Large intestine (tissue), 3 donors: ENCODE results near the gene IRF4. TPM values are rescaled to one million over a fixed set of nuclear protein-coding genes. Genes with fewer than 3 reads are reported as not detected.
"Not testable (repeated sequence)": the region's sequence is repeated elsewhere in the genome, so short reads cannot be mapped to it uniquely, and the experiment has no call there.

ENCODE experiments used
- DNase-seq, 2 donors: peaks; one replicate each; pipeline versions ENCODE4 v3.0.0 to v3.0.0-alpha.2; 2013
- H3K27ac ChIP-seq: one replicate; pipeline ENCODE4 v1.5.1; 2013; ENCODE audit warnings: low read length
- H3K27me3 ChIP-seq: 2 replicates; pipeline ENCODE4 v1.6.1; 2013; ENCODE audit warnings: low read length; ENCODE audit not compliant: control insufficient read depth, insufficient read depth
- H3K36me3 ChIP-seq: 2 replicates; pipeline ENCODE4 v1.6.1; 2013; ENCODE audit warnings: low read length; ENCODE audit not compliant: control insufficient read depth, insufficient read depth
- H3K4me1 ChIP-seq: one replicate; pipeline ENCODE4 v1.6.1; 2013; ENCODE audit warnings: low read length; ENCODE audit not compliant: control insufficient read depth, insufficient read depth
- H3K4me3 ChIP-seq: one replicate; pipeline ENCODE4 v1.5.1; 2013; ENCODE audit warnings: low read length
- H3K9me3 ChIP-seq: one replicate; pipeline ENCODE4 v1.6.1; 2013; ENCODE audit warnings: mild to moderate bottlenecking, low read depth, low read length, moderate library complexity; ENCODE audit not compliant: control insufficient read depth
- WGBS: methylation state at CpG from one replicate; pipeline ENCODE4 v1.1.5; 2013; ENCODE audit warnings: low lambda C conversion rate; ENCODE audit not compliant: insufficient coverage; 5-methylcytosine and 5-hydroxymethylcytosine counted together
- polyA plus RNA-seq: library from polyadenylated mRNA; unstranded; fragments of 120-200 nt; gene quantifications from one replicate; pipeline ENCODE4 v1.2.1, GENCODE V29; 2013

Gene IRF4
- polyA plus RNA-seq, 1 donor, result 0.21 TPM

DNA sequence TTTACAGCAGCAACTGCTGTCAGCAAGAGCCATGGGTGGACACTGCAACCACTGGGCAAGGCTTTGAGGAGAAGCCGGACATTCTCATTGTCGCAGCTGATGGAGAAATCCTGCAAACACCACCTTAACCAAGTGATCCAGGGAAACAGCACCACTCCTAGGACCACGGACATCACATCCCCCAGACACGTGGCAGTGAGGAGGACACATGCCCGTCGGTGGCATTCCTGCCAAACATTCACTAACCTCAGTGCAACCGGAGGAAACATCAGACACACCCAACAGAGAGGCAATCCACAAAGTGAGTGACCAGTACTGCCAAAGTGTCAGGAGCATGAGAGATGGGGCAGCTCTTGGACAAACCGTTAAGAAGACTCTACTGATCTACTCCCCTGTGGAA lies 16.6 kb upstream of the IRF4 start:
- H3K9me3 ChIP-seq, result peaks cover 6% of the 10 kb centered on the region
- H3K27me3 ChIP-seq, result peaks cover 22% of the 10 kb centered on the region
- 83% methylated on average over 1 of the region's 8 CpGs for WGBS
- DNase-seq, result no peak
- no peak overlapping the region for H3K4me3 ChIP-seq
- H3K4me1 ChIP-seq, result no peaks in the 10 kb centered on the region
- no peaks in the 10 kb centered on the region for H3K36me3 ChIP-seq
- H3K27ac ChIP-seq, result no peak overlapping the region

DNA sequence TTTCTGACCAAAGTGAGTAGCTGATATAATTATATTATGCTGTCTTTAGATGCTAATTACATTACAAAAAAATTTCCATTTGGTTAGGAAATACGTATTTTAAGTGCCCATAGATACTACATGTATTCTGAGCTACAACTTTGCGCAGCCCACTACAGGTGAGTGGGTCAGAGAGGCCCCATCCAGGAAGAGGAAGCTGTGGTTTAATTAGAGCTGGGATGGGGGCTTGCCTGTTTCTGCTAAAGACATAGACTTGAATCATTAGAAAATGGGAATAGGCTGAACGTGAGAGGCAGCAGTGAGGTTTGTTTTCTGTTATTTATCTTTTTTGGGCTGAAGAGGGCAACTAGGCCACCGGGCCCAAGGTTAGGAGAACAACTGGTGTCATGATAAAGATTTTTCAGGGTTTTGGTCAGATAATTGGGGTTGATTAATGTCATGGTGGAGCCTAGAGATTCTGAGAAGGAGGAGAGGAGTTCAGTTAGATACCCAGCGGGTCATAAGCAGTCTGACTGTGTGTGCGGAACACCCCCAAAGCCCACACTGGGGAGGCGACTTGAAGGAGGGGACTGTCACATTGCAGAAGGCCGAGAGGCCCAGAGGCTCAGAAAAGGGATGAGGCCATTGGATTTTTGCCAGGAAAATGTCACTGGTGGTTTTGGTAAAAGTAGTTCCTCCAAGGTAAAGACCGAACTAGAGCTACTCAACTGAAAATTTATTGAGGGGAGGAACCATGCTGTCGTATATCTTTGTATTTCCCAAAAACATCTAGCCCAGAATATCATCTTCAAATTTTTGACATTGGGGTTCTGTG lies 14.5 kb upstream of the IRF4 start:
- Histone ChIP-seq H3K27ac (no peak overlapping the region), H3K36me3 (no peaks in the 10 kb centered on the region), H3K27me3 (peaks cover 32% of the 10 kb centered on the region), H3K4me1 (no peaks in the 10 kb centered on the region), H3K4me3 (no peak overlapping the region), H3K9me3 (peaks cover 10% of the 10 kb centered on the region)
- DNase-seq, result no peak
- 57% methylated on average over 1 of the region's 10 CpGs for WGBS

DNA sequence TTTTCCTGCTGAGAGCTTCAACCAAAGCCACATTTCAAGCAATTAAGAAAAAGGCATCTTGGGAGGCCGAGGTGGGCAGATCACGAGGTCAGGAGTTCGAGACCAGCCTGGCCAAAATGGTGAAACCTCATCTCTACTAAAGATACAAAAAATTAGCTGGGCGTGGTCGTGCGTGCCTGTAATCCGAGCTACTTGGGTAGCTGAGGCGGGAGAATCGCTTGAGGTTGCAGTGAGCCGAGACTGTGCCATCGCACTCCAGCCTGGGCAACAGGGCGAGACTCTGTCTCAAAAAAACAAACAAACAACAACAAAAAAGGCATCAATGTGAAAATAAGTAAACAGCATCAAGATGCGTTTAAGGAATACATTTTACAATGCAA lies 13.9 kb upstream of the IRF4 start:
- H3K9me3 ChIP-seq, H3K4me3 ChIP-seq, DNase-seq, H3K27ac ChIP-seq, H3K4me1 ChIP-seq, H3K36me3 ChIP-seq: not testable (repeated sequence)
- 91% methylated on average over 5 of the region's 13 CpGs for WGBS
- H3K27me3 ChIP-seq, result peaks cover 30% of the 10 kb centered on the region

DNA sequence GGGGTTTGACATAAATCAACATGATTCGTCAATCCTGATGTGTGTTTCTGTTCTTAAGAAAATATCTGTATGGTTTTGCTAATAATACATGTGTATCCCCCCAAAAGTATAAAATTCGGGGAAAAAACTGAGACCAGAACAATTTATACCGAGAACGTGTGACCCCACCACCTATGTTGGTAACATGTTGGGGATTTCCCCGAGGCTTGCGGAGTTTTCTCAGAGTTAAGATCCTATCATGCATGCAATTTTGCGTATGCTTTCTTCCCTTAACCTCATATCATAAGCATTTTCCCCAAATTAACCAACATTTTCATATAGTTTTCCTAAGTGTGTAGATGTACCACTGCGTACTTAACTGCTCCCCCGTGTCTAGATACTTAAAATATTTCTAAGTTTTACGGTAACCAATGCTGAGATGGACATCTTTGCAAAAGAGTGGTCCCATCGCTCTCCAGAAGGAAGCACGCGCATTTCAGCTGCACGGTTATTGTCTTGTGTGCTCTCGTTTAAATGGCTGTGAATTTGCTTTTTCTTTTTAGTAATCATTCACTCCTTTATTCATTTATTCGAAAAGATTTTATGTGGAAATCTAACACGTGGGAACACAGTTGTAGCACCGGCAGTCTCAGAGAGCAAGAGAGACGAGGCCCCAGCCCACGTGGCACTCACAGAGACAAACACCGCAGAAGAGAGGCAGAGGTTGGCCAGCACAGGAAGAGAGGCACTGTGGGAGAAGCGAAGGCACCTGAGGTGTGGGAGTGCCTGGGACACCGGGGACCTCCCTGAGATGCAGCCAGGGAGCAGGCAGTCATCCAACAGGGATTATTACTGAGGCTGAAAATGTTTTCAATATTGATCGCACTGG lies 13.2 kb upstream of the IRF4 start:
- Histone ChIP-seq H3K9me3 (peaks cover 6% of the 10 kb centered on the region), H3K36me3 (no peaks in the 10 kb centered on the region), H3K27ac (no peak overlapping the region), H3K27me3 (peaks cover 23% of the 10 kb centered on the region), H3K4me3 (no peak overlapping the region), H3K4me1 (no peaks in the 10 kb centered on the region)
- WGBS, result 88% methylated on average over 17 of the region's 24 CpGs
- DNase-seq, result no peak

DNA sequence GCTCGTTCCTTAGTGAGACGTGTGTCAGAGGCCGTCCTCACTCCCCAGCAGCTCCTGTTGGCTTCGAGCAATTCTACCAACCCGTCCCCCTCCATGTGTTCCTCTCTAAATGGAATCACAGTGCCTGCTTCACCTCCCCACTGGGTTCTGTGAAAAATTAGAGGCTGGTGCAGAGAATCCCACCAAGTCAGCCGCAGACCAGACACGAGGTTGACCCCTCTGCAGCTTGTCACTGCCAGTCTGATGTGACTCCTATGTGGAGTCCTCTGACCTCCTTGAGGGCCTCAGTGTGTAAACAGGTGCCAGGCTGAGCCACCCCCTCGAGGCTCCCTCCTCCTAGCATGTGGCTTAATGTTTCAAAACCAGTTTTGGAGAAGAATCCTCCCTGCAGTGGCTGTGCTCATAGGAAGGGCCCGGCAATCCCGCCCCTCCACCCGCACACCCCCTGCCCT lies 12.6 kb upstream of the IRF4 start:
- no peaks in the 10 kb centered on the region for H3K36me3 ChIP-seq
- DNase-seq, result no peak
- peaks cover 20% of the 10 kb centered on the region for H3K27me3 ChIP-seq
- no peak overlapping the region for H3K4me3 ChIP-seq
- H3K27ac ChIP-seq, result no peak overlapping the region
- no peaks in the 10 kb centered on the region for H3K4me1 ChIP-seq
- peaks cover 6% of the 10 kb centered on the region for H3K9me3 ChIP-seq
- WGBS, result no CpG with 5 or more reads among the region's 11 CpGs

DNA sequence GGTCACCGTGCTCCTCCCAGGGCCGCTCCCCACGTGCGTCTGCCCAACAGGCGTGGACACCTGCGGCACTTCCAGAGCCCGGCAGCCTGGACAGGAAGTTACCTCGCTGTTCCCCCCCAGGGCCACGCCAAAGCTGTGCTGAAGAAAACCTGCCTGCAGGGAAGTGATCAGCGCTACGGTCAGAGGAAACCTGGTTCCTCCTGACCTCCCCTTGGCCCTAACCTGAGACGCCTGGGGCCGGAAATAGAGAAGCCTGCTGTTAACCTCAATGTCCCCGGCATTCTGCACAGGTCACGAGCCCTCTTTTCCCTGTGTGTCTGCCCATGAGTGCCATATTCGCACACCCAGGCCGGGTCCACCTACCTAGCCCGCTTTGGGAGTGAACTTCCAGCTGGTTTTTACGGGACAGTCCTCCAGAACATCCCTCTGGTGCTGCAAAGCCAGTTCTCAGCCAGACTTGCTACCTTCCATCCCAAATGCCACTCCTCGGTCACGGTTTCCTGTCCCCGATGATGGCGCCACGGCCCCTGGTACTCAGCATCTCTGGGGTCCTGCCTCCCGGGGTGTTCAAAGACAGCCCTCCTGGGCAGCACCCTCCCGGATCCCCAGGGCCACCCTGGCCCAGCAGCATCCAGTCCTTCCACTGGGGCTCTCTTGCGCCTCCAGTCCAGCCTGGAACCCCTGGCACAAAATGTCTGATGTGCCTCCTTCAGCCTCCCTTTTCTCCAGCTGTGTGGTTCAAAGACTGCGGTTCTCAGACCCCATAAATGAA lies 12.0 kb upstream of the IRF4 start:
- H3K36me3 ChIP-seq, result no peaks in the 10 kb centered on the region
- no peak for DNase-seq
- no peak overlapping the region for H3K4me3 ChIP-seq
- no CpG with 5 or more reads among the region's 28 CpGs for WGBS
- no peak overlapping the region for H3K27ac ChIP-seq
- peaks cover 22% of the 10 kb centered on the region for H3K27me3 ChIP-seq
- peaks cover 6% of the 10 kb centered on the region for H3K9me3 ChIP-seq
- H3K4me1 ChIP-seq, result no peaks in the 10 kb centered on the region

DNA sequence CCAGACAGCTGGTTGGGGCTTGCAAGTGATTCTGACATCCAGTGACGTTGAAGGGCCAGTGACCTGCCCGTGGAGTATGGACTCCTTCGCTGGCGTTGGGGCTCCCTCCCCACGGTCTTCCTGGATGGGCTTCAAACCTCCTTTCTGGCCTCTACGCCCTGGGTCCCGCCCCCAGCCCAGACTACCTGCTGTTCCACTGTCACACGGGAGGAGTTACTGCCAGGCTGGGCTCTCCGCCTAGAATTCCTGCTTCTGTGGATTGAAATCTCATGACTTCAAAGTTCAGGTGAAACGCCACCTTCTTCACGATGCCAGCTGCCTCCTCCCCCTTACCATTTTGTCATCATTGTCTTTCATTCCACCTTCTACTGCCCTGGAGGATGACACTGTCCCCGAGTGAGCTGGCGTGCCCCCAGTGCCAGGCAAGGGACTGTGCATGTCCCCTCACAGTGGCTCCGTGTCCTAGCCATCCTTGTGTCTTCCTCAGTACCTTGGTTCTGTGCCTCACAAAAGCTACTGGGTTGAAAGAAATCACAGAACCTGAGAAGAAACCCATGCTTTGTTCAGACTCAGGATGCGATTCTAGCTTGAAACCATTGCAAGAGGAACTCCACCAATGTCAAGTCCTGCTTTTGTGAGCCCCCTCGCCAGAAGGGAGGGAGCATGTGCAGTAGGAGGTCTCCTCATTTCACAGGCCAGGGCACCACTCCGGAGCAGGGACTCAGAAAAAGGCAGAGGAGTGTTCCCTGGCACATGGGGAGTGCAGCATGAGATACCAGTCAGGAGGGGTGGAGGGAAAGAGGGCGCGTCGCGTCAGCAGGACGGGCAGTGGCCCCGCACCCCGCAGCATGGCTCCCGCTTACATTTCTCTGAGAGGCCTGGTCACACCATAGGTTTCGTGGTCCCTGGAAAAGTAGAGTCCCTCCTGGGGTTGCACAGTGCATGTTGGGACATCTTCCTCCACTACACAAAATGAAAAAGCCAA lies 11.0 kb upstream of the IRF4 start:
- Histone ChIP-seq H3K4me1 (no peaks in the 10 kb centered on the region), H3K27me3 (peaks cover 22% of the 10 kb centered on the region), H3K27ac (no peak overlapping the region), H3K36me3 (no peaks in the 10 kb centered on the region), H3K9me3 (peaks cover 6% of the 10 kb centered on the region), H3K4me3 (no peak overlapping the region)
- no peak for DNase-seq
- 100% methylated on average over 2 of the region's 26 CpGs for WGBS

DNA sequence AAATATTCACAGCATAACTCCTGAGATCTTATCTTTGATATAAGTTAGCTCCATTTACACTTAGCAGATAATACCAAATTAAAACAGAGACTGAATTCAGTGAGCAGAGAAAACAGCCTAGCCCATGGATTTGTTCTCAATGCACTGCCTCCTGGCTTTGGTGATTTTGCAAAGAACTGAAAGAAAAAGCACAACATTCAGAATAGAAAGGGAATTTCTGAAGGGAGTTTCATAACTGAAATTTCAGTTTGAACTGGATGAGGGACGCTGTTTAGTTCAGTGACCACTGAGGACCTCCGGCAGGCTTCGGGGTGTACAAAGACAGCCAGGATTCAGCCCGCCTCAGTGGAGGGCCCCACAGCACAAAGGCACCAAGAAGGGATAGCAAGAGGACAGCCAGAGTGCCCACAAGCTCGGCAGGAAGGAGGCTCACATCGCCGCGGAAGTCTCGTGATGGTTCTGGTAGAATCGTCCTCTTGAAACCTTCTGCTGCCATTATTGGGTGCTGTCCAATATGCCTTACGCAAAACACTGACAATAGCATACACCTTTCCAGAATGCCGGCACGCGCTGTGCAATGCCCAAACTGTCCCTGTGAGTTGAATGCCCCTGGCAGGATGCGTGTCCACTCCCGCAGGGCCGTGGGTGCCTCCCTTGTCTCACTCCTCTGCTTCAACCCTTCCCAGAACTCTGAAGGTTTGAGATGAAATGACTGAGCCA lies 9.7 kb upstream of the IRF4 start:
- Histone ChIP-seq H3K27me3 (peaks cover 34% of the 10 kb centered on the region), H3K36me3 (no peaks in the 10 kb centered on the region), H3K4me1 (no peaks in the 10 kb centered on the region), H3K4me3 (no peak overlapping the region), H3K9me3 (peaks cover 6% of the 10 kb centered on the region), H3K27ac (no peak overlapping the region)
- WGBS, result no CpG with 5 or more reads among the region's 17 CpGs
- no peak for DNase-seq
